ENCODE data around the gene SEMA6C.
"Not testable (repeated sequence)": the region's sequence is repeated elsewhere in the genome, so short reads cannot be mapped to it uniquely, and the experiment has no call there.

Gene SEMA6C

GRCh38 chr1:151106894-151107293, 39.5 kb downstream of the SEMA6C start:
- Histone ChIP-seq H3K9me3 (ENCODE audit: insufficient read depth, low read length) (no peaks in the 10 kb centered on the region), H3K27me3 (ENCODE audit: low read depth, low read length) (no peaks in the 10 kb centered on the region), H3K4me3 (ENCODE audit: low read length) (no peak overlapping the region), H3K4me1 (ENCODE audit: low read length) (no peaks in the 10 kb centered on the region), H3K9ac (ENCODE audit: low read length) (no peak overlapping the region), H3K36me3 (replicated peaks; ENCODE audit: low read depth, low read length) (no peaks in the 10 kb centered on the region), H4K20me1 (ENCODE audit: insufficient read depth, low read length) (no peaks in the 10 kb centered on the region), H2AFZ (ENCODE audit: low read depth, low read length) (no peak overlapping the region), H3K79me2 (ENCODE audit: low read length) (no peaks in the 10 kb centered on the region), H3K27ac (ENCODE audit: low read length) (no peak overlapping the region), H3K4me2 (ENCODE audit: low read length) (no peak overlapping the region)
- TF ChIP-seq CTCF (IDR thresholded peaks at IDR 0.05; ENCODE audit: low read depth, low read length) (no peak), EZH2phosphoT487 (IDR thresholded peaks at IDR 0.05; ENCODE audit: low read depth) (no peak)

DNA sequence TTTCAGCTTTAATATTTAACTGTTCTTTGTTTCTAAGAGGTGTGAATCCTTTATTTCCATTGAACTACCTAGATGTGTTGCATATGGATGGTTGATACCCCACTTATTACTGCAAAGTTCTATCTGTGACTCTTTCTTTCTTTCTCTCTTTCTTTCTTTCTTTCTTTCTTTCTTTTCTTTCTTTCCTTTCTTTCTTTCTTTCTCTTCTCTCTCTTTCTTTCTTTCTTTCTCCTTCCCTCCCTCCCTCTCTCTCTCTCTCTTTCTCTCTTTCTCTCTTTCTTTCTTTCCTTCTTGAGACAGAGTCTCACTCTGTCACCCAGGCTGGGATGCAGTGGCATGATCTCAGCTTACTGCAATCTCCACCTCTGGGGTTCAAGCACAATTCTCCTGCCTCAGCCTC, 41.8 kb downstream of the SEMA6C start:
- Histone ChIP-seq H3K9ac (ENCODE audit: low read length) (no peak overlapping the region), H3K27me3 (ENCODE audit: low read depth, low read length) (no peaks in the 10 kb centered on the region), H4K20me1 (ENCODE audit: insufficient read depth, low read length) (no peaks in the 10 kb centered on the region), H3K4me3 (ENCODE audit: low read length) (no peak overlapping the region), H3K9me3 (ENCODE audit: insufficient read depth, low read length) (no peaks in the 10 kb centered on the region), H2AFZ (ENCODE audit: low read depth, low read length) (no peak overlapping the region), H3K4me2 (ENCODE audit: low read length) (no peak overlapping the region), H3K4me1 (ENCODE audit: low read length) (no peaks in the 10 kb centered on the region), H3K79me2 (ENCODE audit: low read length) (no peaks in the 10 kb centered on the region), H3K27ac (ENCODE audit: low read length) (no peak overlapping the region), H3K36me3 (replicated peaks; ENCODE audit: low read depth, low read length) (no peaks in the 10 kb centered on the region)
- TF ChIP-seq EZH2phosphoT487 (IDR thresholded peaks at IDR 0.05; ENCODE audit: low read depth) (no peak), CTCF (IDR thresholded peaks at IDR 0.05; ENCODE audit: low read depth, low read length) (no peak)

DNA sequence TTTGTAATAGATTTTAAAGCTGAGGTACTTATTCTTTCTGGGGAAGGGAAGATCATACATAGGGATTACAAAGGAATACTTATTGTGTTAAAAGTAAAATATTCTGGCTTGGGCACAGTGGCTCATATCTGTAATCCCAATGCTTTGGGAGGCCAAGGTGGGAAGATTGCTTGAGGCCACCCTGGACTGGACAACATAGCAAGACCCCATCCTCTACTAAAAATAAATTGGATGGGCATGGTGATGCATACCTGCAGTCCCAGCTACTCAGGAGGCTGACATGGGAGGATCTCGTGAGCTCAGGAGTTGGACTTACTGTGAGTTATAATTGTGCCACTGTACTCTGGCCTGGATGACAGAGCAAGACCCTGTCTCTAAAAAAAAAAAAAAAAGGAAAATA, 48.3 kb downstream of the SEMA6C start:
- no peak for TF ChIP-seq CTCF (IDR thresholded peaks at IDR 0.05; ENCODE audit: low read depth, low read length)
- TF ChIP-seq EZH2phosphoT487 (IDR thresholded peaks at IDR 0.05; ENCODE audit: low read depth): no peak
- Histone ChIP-seq H3K4me1 (ENCODE audit: low read length) (no peaks in the 10 kb centered on the region), H3K4me2 (ENCODE audit: low read length) (no peak overlapping the region), H3K27me3 (ENCODE audit: low read depth, low read length) (no peaks in the 10 kb centered on the region), H3K79me2 (ENCODE audit: low read length) (no peaks in the 10 kb centered on the region), H3K36me3 (replicated peaks; ENCODE audit: low read depth, low read length) (no peaks in the 10 kb centered on the region), H3K9me3 (ENCODE audit: insufficient read depth, low read length) (no peaks in the 10 kb centered on the region), H3K9ac (ENCODE audit: low read length) (no peak overlapping the region), H2AFZ (ENCODE audit: low read depth, low read length) (no peak overlapping the region), H3K27ac (ENCODE audit: low read length) (no peak overlapping the region), H3K4me3 (ENCODE audit: low read length) (no peak overlapping the region), H4K20me1 (ENCODE audit: insufficient read depth, low read length) (no peaks in the 10 kb centered on the region)

DNA sequence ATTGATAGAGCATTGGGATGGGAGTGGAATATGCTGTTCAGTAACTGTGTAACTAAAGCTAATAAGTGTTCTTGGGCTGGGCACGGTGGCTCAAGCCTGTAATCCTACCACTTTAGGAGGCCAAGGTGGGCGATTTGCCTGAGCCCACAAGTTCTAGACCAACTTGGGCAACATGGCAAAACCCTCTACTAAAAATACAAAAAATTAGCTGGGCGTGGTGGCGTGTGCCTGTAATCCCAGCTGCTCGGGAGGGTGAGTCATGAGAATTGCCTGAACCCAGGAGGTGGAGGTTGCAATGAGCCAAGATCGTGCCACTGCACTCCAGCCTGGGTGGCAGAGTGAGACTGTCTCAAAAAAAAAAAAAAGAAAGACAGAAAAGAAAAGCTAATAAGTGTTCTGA, 49.0 kb downstream of the SEMA6C start:
- H4K20me1 ChIP-seq (ENCODE audit: insufficient read depth, low read length); H3K9ac ChIP-seq (ENCODE audit: low read length); H2AFZ ChIP-seq (ENCODE audit: low read depth, low read length); H3K9me3 ChIP-seq (ENCODE audit: insufficient read depth, low read length); H3K36me3 ChIP-seq (replicated peaks; ENCODE audit: low read depth, low read length); H3K4me3 ChIP-seq (ENCODE audit: low read length); H3K27me3 ChIP-seq (ENCODE audit: low read depth, low read length); H3K4me2 ChIP-seq (ENCODE audit: low read length); H3K4me1 ChIP-seq (ENCODE audit: low read length); H3K27ac ChIP-seq (ENCODE audit: low read length); H3K79me2 ChIP-seq (ENCODE audit: low read length): not testable (repeated sequence)

DNA sequence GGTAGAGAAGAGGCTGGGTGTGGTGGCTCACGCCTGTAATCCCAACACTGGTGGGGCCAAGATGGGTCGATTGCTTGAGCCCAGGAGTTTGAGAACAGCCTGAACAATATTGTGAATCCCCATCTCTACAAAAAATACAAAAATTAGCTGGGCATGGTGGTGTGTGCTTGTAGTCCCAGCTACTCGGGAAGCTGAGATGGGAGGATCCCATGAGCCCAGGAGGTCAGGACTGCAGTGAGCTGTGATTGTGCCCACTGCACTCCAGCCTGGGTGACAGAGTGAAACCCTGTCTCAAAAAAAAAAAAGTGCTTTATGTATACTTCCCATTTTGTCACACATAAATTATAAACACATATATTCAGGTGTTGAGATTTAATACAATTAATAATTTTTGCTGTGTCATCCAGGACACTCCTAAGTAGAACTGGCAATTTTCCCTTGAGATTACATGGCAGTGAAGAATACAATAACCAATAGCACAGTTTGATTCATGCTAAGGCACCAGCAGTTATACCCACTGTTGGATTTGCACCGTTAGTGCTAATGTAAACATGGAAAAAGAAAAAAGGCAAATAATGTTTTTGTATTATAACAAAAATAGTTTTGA, 60.4 kb downstream of the SEMA6C start:
- no peaks in the 10 kb centered on the region for H3K9me3 ChIP-seq (ENCODE audit: insufficient read depth, low read length)

More for the DNA sequence above, 60.4 kb downstream of the SEMA6C start:
- H3K79me2 ChIP-seq (ENCODE audit: low read length): no peaks in the 10 kb centered on the region
- H3K4me1 ChIP-seq (ENCODE audit: low read length): no peaks in the 10 kb centered on the region
- no peak overlapping the region for H2AFZ ChIP-seq (ENCODE audit: low read depth, low read length)
- no peak overlapping the region for H3K4me3 ChIP-seq (ENCODE audit: low read length)
- H3K27ac ChIP-seq (ENCODE audit: low read length): no peak overlapping the region
- no peaks in the 10 kb centered on the region for H3K27me3 ChIP-seq (ENCODE audit: low read depth, low read length)
- no peak overlapping the region for H3K4me2 ChIP-seq (ENCODE audit: low read length)
- no peaks in the 10 kb centered on the region for H3K36me3 ChIP-seq (replicated peaks; ENCODE audit: low read depth, low read length)
- TF ChIP-seq CTCF (IDR thresholded peaks at IDR 0.05; ENCODE audit: low read depth, low read length) (no peak), EZH2phosphoT487 (IDR thresholded peaks at IDR 0.05; ENCODE audit: low read depth) (no peak)
- no peak overlapping the region for H3K9ac ChIP-seq (ENCODE audit: low read length)
- no peaks in the 10 kb centered on the region for H4K20me1 ChIP-seq (ENCODE audit: insufficient read depth, low read length)

Data from OCI-LY3 (cell line).